Myocyte (in vitro differentiated cells): ENCODE data around the gene NECAP2. TPM values are rescaled to one million over a fixed set of nuclear protein-coding genes. Genes with fewer than 3 reads are reported as not detected.
"Not testable (repeated sequence)": the region's sequence is repeated elsewhere in the genome, so short reads cannot be mapped to it uniquely, and the experiment has no call there.

Experiments
- DNase-seq: peaks from one replicate; pipeline ENCODE4 v3.0.0-alpha.2; 2012; ENCODE audit warnings: low read depth
- total RNA-seq: library from RNA; depleted of rRNA; stranded (reverse); fragments of >200 nt; gene quantifications from 2 replicates; pipeline ENCODE4 v1.2.3, GENCODE V29; 2014

NECAP2 gene
- total RNA-seq, 1 donor from 2014 or later = 26.5 TPM

DNA sequence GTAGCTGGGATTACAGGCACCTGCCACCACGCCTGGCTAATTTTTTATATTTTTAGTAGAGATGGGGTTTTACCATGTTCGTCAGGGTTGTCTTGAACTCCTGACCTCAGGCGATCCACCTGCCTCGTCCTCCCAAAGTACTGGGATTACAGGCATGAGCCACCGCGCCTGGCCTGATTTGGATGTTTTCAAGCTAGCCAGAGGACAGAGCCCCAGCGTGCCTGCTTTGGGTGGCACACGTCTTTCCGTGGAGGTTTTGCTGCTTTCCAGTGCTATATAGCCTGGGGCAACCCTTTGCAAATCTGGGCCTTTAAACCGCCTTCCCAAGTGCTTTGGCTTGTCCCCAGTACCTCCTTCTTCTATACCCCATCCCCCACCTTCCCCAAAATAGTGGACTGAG, 15.6 kb downstream of the NECAP2 start:
- not testable (repeated sequence) for DNase-seq

DNA sequence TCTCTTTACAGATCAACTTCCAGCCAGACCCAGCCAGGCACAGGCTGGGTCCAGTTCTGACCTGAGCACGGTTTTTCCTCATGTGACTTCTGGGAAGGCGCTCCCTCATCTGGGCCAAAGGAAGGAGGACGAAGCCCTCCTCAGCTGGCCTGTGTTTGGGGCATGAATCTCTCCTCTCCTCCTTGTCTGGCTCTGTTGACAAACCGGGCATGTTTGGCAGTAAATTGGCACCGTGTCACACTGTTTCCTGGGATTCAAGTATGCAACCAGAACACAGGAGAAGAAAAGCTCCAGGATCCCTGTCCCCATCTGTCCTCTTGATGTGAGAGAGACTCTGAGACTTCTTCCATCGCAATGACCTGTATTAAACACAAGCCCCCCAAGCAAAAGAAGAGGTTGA, 18.3 kb downstream of the NECAP2 start:
- DNase-seq = no peak

- DNase-seq = no peak
Measured at GRCh38 chr1:16459352-16459925, 18.9 kb downstream of the NECAP2 start.

- DNase-seq = no peak
Measured at GRCh38 chr1:16461681-16462080, 21.2 kb downstream of the NECAP2 start.

DNA sequence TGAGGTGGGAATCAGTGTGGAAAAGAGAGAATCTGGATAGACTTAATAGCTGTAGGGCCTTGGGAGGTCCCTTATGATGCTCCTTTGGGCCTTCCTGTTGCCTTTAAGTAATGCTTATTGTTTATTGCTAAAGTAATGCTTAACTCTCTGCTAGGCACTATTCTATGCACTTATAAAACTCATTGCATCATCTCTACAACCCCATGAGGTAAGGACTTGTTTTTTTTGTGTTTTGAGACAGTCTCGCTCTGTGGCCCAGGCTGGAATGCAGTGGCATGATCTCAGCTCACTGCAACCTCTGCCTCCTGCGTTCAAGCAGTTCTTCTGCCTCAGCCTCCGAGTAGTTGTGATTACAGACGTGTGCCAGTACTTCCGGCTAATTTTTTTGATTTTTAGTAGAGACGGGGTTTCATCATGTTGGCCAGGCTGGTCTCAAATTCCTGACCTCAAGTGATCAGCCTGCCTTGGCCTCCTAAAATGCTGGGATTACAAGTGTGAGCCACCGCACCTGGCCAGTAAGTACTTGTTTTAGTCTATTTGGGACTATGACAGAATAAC, 22.3 kb downstream of the NECAP2 start:
- DNase-seq = no peak

DNA sequence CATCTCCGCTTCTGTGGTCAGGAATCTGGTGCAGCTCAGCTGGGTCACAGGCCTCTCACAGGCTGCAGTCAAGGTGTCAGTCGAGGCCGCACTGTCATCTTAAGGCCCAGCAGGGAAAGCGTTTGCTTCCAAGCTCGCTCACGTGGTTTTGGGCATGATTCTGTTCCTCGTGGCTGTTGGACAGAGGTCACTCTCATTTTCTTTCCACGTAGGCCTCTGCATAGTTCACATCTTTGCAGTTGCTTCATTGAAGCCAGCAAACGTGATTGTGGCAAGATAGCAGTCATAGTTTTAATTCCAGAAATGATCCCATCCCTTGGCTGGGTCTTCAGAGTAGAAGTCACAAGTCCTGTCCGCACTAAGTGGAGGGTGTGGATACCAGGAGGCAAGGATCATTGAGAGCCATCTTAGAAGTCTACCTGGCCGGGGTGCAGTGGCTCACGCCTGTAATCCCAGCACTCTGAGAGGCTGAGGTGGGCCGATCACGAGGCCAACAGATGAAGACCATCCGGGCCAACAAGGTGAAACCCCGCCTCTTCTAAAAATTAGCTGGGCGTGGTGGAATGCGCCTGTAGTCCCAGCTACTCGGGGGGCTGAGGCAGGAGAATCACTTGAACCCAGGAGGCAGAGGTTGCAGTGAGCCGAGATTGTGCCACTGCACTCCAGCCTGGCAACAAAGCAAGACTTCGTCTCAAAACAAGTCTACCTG, 24.5 kb downstream of the NECAP2 start:
- peak; percentile 90 for DNase-seq

- peak; percentile 20 for DNase-seq
Measured at GRCh38 chr1:16468558-16468957, 28.0 kb downstream of the NECAP2 start.

DNA sequence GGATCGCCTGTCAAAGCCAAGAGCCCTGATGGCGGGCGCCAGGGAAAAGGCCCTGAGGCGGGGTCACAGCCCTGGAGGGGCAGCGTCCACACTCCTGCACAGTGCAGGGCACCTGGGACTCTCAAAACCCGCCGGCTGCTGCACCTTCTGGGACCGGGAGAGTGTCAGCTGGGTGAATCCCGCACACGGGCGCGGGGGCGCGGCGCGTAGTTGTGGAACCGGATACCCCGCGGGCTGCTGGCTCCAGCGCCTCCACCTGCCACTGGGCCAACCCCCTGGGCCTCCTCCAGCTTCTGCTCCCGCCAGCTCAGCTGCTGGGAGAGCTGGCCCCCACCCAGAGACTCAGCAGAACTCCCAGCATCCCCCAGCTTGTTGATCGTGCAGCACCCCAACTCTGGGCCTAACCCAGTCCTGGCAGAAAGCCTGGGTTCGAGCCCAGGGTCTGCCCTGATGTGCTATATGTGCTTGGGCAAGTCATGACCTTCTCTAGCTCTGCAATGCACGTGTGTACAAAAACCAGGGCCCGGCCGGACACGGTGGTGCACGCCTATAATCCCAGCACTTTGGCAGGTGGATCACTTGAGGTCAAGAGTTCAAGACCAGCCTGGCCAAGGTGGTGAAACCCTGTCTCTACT, 33.8 kb downstream of the NECAP2 start:
- DNase-seq = no peak

- DNase-seq = not testable (repeated sequence)
Measured at GRCh38 chr1:16474891-16475290, 34.4 kb downstream of the NECAP2 start.

DNA sequence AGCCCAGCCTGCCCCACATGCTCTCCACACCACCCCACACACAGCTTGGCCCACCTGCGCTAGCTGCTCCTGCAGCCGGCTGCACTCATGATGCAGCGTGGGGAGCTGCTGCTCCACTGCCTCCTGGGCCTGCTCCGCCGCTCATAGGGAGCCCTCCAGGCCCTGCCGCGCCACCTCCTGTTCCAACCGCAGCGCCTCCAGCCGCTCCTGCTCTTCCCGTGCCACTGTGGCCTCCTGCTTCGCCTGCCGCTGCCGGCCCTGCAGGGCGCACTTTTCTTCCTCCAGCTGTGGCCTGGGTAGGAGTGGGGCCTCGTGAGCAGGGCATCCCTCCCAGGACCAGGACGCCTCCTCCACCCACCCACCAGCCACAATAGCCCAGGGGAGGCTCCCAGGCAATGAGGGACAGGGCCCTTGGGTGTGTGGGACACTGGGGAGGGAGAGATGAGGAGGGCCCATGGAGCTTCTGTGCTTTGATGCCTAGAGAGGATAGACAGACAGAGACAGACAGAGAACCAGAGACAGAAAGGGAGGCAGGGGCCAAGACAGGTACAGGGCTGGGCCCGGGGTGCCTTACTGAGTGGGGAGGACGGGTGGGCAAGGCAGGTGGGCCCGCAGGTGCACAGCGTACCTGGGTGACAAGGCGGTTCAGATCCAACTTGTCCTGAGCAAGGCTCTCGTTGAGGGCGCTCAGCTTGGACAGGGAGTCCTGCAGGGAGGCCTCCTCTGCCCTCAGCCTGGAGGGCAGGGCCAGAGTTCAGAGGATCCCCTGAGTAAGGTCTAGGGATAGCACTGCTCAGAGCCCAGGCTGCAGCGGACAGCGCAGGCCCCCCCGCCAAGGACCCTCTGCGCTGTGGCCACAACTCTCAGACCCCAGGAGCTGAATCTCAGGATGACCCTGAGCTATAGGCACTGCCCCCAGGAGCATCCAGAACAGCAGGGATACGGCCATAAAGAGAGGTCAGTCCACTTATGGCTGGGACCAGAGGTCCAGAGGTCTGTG, 35.5 kb downstream of the NECAP2 start:
- DNase-seq = not testable (repeated sequence)

DNA sequence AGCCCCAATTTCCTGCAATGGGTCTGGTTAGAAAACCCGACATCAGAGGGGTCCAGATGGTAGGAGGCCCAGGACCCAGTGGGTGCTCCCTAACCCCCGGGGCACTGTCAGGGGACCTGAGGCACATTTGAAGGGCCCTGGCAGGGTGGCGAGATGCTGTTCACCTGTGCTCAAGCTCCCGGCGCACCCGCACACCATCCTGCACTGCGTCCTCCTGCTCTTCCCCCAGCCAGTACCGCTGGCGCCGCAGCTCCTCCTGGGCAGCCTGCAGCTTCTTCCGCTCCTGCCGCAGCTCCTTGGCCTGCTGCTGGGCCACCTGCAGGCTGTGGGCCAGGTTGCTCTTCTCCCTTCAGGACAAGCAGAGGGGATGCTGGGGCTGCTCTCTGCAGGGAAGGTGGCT, 37.6 kb downstream of the NECAP2 start:
- DNase-seq = no peak

- not testable (repeated sequence) for DNase-seq
Measured at GRCh38 chr1:16483146-16483545, 42.6 kb downstream of the NECAP2 start.

- not testable (repeated sequence) for DNase-seq
Measured at GRCh38 chr1:16483639-16484500, 43.3 kb downstream of the NECAP2 start.

DNA sequence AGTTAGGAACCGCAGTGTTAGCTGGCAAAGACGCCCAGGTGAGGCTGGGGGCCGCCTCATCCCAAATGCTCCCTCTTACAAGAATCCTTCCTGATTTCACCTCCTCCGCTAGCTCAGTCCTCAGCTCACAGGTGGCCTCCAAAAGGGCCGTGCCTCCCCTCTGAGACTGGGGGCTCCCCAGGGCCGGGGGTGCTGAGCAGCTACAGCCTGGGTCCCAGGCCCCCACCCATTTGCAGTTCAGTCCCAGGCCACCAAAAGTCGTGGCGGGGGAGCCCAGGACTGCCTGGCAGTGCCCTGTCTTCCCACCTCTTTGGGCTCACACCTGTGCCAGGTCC, 43.9 kb downstream of the NECAP2 start:
- no peak for DNase-seq

DNA sequence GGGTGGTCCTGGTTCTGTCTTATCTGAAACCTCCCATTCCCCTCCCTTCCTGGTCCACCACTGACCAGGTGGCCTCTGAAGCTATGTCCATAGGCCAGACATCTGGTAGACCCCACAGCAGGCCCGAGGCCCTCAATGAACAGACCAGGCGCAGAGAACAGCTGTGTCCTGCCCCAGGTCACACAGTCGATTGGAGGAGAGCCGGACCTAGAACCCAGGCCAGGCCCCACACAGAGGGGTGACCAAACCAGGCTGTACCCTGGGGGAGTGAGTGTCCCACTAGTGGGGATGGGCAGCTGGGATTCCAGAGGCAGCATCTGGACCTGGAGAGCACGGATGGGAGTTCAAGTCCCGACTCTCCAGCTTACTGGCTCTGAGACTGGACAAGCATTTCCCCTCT, 44.4 kb downstream of the NECAP2 start:
- DNase-seq = no peak

DNA sequence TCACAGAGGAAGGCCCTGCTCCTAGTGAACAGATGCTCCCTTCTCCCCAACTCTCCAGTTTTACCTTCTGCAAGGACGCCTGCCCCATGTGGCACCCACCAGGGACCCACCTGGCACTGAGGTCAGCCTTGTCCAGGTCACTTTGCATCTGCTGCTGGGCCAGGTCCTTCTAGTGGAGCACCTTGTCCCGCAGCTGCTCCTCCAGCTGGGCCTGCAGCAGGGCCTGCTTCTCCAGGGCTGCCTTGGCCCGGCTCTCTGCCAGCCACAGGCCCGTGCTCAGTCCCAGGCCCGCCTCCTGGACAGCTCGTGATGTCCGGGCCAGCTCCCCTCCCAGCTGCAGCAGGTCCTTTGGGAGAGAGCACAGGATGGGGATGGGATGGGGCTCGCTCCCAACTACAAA, 45.8 kb downstream of the NECAP2 start:
- not testable (repeated sequence) for DNase-seq

DNA sequence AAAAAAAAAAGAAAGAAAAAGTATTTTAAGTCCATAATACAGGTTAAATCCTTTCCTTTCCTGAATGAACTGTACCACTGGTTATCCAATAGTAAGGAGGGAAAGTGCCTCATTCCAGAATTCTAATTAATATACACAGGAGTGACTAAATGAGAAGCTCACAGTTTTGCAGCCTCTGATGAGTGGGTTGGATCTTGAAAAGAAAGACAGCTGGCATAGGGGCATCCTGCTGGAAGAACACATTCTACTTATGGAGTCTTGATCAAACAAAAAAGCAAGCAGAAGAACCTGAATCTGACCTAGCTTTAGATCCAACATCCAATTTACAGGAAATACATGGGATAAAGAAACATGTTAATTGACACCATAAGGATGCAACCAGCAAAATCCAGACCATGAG, 46.5 kb downstream of the NECAP2 start:
- DNase-seq = not testable (repeated sequence)

DNA sequence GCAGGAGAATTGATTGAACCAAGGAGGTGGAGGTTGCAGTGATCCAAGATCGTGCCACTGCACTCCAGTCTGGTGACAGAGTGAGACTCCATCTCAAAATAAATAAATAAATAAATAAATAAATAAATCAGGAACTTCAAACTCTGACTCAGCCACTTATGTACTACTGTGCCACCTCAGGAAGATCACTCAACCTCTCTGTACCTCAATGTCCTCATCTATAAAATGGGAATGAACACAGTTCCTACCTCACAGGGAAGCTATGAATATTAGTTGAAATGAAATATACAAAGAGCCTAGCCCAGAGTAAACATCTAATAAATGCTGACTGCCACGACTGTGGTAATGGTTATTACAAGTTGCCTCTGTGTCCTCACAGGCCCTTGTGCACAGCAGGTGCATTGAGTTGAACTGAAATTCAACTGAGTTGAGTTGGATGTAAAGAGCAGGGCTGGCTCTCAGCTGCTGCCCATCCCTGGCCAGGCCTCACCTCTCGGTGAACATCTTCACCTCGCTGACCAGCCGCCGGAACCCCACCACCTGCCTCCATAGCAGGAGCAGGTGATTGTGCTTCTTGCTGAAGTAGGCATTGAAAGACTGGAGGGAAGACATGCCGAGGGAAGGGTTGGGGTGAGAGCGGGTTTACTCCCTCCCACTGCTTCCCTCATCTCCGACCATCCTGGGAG, 48.8 kb downstream of the NECAP2 start:
- not testable (repeated sequence) for DNase-seq

DNA sequence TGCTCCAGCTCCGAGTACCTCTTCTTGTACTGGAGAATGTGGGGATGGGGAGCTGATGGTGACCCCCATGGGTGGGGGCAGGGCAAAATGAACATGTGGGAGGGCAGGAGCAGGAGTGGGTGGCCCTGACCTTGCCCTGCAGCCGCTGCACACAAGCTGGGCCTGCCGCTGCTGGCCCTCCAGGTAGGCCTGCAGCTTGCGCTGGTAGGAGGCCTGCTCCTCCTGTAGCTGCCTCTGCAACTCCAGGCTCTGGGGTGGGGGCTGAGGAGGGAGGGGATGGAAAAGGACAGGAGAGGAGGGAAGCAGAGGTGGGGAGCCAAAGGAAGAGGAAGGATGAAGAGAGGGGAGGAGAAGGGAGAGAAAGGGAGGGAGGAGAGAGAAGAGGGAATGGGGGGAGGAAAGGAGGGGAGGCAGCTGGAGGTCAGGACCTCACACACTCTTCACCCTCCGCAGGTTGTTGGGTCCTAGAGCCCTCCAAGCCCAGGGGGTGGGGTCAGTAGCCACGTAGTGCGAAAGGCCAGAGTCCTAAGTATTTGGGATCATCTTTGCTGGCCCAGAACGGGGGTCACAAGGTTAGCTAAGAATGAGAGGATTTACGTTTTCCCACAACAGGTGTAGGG, 50.6 kb downstream of the NECAP2 start:
- DNase-seq = no peak
